NT2/D1 (cell line): ENCODE results near the gene ZNF382.

Source experiments
- SUZ12 ChIP-seq: IDR thresholded peaks from 2 replicates; pipeline ENCODE4 v1.6.1; 2011; ENCODE audit not compliant: insufficient read length, insufficient read depth; ENCODE audit errors: extremely low read depth
- YY1 ChIP-seq: IDR thresholded peaks from 2 replicates; pipeline ENCODE4 v1.6.1; 2011; ENCODE audit not compliant: insufficient read length, insufficient read depth
- ZNF274 ChIP-seq: IDR thresholded peaks from 2 replicates; pipeline ENCODE4 v1.6.1; 2011; ENCODE audit warnings: mild to moderate bottlenecking, low read depth, low read length

DNA sequence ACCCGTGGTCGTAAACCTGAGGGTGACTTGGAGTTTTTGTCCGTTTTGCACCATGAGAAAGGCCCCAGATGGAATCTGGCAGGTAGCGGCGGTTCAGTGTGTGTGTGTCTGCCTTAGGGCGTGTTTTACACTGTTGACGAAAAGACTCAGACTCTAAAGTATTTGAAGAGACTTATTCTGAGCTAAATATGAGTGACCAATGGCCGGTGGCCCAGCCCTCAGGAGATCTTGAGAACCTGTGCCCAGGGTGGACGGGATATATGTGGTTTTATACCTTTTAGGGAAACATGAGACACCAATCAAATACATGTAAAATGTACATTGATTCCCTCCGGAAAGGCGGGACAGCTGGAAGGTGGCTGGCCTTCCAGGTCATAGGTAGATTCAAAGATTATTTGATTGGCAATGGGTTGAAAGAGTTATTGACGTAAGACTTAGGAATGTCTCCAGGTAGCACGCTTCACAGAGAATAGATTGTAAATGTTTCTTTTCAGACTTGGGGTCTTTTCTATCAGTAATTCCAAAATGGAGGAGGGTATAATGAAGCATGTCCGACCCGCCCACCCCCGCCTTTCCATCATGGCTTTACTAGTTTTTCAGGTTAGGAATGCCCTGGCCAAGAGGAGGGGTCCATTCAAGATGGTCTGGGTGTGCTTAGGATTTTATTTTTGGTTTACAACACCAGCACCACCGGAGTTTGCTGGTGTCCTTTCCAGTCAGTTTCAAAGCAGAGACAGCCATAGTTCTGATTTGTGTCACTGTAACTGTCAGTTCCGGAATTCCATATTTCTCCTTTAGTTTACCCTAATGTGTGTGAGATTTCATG is 31.0 kb upstream of the ZNF382 start:
- no peak for TF ChIP-seq ZNF274
- no peak for TF ChIP-seq YY1
- TF ChIP-seq SUZ12 = no peak
